Stimulated activated CD8-positive, alpha-beta memory T cell treated with anti-CD3 and anti-CD28 coated beads, Interleukin-15, amount 100 ng/mL, for 4 hours (primary cell): Measurements from ENCODE around the gene PECR.
"Not testable (repeated sequence)": the region's sequence is repeated elsewhere in the genome, so short reads cannot be mapped to it uniquely, and the experiment has no call there.

Source experiments
- DNase-seq, 2 donors: peaks; one replicate each; pipeline ENCODE4 v3.0.0-alpha.2; 2020; ENCODE audit warnings: low read depth in 2 of 2

Gene PECR

DNA sequence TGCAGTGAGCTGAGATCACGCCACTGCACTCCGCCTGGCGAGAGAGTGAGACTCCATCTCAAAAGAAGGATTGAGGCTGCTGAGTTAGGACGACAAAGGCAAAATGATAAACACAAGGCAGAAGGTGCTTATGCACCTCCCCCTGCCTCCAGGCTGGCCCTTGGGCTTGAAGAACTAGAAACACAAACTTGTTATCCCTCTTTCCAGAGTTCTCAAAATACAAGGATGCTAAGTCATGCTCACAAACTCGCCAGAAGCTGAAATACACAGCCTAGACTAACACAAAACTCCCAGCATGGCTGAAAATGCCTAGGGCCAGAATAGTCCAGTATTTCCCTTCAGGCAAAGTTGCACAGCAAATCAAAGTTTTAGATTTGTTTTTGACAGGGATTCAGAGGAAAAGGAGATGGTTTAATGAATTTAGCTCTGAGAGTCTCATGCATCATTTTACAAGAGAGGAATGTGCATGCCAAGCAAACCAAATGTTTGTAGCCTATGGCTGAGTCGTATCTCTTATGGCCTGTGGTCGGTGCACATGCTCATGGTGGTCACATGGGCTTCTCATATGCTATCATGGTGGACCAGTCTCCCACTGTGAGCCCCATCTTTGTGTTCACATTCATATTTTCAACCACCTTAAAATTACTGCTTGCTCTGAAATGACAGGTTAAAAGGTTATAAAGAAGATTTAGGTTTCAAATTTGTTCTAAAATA is 52.0 kb downstream of the PECR start:
- DNase-seq, result no peak

DNA sequence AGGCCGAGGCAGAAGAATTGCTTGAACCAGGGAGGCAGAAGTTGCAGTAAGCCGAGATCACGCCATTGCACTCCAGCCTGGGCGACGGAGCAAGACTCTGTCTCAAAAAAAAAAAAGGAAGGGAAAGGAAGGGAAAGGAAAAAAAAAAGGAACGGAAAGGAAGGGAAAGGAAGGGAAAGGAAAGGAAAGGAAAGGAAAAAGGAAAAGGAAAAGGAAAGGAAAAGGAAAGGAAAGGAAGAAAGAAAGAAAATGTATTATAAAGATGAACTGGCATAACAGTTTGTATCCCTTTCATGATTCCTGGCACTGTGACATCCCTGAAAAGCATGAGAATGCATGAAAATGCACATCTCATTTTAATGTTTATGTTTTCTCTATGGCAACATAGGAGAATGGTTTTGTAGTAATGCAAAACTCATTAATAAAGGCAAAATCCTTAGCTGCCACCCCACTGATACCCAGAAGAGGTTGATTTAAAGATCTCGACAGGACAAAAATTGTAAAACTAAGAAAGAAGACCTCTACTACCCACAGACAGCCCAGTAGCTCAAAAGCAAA is 56.8 kb downstream of the PECR start:
- DNase-seq, result no peak

DNA sequence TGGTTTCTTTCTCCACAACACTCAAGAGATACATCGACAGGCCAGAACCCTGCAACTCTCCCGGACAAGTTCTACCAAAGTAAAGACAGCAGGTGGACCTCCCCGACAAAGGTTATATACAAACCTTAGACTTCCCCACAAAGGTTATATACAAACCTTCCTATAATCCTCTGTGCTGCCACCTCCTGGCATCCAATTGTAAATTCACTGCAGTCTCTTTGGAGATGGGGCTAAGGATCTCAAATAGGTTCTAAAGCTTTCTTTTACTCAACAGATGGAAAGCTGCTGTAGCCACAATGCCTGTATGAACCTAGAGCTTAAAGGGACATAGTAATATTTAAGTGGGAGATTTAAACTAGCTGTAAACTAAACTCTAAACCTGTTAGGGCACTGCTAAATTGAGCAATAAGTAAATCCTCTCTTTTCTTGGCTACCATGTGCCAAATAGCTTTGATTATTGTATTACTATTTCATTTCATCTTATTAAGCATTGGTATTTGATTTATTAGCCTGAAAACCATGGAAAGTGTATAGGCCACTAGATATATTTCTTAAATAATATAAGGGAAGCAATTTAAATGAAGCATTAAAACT is 58.5 kb downstream of the PECR start:
- DNase-seq, result no peak

DNA sequence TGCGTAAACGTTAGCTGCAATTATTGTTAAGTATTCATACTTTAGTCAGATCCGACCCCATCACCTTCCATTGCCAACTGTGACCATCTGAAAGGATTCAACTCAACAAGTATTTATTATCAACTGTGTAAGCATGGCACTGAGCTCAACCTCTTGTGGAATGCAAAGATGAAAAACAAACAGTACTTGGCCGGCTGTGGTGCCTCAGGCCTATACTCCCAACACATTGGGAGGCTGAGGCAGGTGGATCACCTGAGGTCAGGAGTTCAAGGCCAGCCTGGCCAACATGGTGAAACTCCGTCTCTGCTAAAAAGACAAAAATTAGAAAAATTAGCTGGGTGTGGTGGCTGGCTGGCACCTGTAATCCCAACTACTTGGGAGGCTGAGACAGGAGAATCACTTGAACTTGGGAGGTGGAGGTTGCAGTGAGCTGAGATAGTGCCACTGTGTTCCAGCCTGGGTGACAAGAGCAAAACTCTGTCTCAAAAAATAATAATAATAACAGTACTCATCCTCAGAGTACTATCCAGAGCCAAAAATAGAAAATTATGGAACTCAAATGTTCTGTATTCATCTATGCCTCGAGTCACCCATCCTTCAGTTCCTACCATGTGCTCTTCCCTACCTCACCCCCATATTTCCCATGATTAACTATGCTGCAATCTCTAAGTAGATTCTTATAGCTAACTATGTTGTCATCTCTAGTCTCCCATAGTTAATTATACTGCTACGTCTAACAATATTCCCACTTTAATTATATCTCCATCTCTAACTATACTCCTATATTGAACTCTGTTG is 59.6 kb downstream of the PECR start:
- no peak for DNase-seq

DNA sequence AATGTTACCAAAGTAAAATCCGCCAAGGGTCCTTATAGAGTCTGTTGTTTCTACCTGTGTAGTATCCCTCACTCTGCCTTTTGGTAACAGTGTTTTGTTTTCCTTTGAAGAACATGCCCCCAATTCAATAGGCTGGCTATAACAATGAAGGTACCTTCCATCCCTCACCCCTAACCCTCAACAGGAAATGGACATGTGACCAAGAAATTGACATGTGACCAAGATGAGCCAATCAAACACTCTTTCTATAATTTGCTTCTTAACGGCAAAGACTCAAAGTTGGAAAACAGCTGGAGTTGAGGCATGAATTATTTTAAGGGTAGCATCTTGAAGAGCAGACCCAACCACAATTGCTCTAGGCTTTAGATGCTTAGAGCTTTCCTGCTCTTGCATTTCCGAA is 62.9 kb downstream of the PECR start:
- no peak for DNase-seq

DNA sequence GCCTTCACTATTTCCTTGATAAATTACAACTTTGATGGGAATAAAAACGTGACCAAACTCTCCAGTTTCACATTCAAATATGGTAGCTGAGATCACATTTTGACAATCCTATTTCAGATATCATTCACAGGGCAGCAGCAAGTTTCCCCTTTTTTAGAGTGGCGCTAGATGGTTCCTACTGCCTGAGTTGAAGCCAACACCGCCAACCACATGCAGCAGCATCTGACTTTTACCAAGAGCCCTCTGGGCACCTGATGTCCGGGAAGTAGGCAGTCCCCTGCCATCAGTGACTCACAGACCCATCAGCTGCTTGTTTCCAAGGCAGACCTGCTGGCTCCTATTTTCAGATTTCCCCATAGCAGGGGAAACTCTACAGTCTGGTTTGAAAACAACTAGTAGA is 64.2 kb downstream of the PECR start:
- no peak for DNase-seq

DNA sequence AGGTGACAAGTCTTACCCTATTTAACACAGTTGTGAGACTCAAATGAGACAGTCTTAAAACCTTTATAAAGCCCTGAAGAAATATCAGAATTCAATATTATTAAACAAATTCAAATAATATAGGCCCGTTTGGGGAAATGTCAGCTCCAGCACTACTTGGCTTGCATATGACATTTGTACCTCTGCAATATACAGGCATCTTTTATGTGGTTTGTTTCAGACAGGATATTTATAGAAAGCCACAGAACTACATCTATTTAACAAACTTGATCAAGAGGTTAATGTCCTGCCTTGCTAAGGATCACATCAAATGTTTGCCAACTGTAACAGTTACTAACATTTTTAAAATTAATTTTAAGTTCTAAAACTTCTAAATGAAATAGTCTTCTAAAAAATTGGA is 65.0 kb downstream of the PECR start:
- no peak for DNase-seq

DNA sequence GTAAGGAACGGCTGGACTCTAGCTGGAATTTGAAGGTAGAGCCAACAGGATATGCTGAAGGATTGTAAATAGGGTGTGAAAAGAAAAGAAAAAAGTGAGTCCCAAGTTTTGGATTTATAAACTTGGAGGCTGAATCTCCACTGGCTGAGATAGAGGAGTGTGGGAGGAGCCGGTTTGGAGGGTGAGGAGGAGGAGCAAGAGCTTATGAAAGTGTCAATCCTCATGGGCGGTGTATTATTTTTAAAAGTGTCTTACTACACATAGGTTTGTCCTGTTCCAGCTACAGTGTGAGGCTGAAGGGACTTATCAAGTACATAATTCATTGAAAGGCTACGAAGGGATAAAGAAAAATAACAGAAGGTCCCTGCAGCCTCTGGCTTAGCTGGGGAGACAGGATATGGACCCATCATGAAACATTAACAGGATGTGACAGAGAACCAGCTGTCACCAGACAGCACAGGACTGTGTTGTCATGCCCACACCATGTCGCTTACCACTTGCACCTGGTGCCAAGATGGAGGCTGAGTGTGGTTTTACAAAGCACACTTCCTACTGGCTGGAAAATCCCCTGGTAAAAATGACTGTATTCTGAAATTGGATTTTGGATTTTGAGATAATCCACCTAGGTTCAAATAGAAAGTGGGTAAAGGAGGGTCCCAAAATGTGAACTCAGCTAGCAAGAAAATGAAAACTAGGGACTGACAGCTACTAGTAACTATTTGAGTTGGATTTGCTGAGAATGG is 65.7 kb downstream of the PECR start:
- no peak for DNase-seq

DNA sequence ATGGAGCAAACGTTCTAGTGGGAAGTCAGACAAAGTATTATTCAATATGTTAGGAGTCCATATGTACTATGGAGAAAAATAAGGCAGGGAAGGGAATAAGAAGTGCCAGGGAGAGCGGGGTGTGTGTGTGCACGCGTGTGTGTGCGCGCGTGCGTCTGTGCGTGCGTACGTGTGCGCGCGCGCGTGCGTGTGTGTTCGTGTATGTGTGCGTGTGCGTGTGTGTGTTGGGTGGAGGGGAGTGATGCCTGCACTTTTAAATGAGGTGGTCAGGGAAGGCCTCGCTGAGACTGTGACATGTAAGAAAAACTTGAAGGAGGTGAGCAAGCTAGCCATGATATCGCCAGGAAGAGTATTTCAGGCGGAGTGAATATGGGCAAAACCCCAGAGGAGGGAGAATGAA is 66.6 kb downstream of the PECR start:
- no peak for DNase-seq

DNA sequence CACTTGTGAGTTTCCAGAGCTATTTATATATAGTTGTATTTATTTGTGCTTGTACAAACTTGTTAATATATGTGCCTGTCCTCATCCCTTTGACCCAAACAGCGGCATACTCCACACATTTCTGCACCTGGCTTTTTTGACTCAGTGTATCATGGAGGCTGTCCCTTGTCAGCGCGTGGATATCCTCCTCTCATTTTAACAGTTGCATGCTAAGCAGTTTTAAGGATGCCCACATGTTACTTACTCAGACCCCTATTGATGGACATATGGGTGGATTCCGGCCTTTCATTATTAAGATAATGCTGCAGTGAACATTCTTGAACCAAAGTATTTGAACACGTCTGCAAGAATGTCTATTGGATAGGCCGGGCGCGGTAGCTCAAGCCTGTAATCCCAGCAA is 67.6 kb downstream of the PECR start:
- DNase-seq, result no peak

DNA sequence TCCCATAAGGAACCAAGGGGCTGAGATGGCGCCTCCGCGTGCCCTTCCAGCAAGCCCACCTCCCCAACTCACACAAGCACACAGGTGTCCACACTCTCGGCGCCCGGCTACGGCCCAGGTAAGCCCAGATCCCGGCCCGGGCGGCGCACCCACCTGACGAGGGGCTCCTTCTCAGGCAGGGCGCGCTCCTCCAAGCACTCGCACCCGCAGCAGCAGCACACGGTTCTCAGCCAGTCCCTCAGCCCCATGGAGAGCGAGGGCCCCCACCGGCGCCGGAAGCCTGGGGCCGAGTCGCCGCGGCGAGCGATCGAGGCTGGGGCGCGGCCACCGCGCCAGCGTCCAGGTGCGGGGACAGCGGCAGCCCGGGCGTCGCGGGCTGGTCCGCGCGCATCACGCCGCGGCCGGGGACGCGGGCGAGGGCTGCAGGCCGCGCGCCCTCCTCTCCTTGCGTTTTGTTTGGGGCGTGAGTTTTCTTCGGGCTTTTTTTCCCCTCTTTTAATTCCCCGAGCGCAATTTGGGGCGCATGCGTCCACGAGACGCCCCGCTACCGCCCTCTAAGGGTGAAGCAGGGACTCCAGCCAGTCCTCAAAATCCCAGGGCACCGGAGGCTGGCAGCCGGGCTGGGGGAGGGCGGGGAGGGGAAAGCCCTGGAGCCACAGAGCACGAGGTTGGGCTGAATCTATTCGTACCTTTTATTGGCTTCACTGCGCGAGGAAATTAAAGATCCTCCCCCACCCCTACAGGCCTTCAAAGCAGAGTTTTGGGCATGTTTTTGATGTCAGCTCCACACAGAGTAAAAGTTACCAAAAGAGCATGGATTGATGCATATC is 68.3 kb downstream of the PECR start, which contains the start of gene MREG:
Gene MREG (minus strand): TSS at position 472 of the 830 bp plus-strand sequence. CDS start 224 bp downstream, at position 248.
- peak; percentile 64 to 75 for DNase-seq

DNA sequence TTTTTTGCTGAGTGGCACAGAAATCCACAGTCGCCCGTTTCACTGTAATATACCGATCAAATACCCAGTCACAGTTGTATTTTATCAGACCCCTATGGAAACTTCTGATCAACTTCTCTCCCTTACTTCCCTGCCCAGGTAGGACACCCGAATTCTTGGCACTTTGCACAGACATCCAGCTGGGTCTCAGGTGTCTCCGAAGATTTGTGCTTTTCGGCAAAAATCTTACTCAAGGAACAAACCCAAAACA is 68.9 kb downstream of the PECR start:
- DNase-seq, result no peak

DNA sequence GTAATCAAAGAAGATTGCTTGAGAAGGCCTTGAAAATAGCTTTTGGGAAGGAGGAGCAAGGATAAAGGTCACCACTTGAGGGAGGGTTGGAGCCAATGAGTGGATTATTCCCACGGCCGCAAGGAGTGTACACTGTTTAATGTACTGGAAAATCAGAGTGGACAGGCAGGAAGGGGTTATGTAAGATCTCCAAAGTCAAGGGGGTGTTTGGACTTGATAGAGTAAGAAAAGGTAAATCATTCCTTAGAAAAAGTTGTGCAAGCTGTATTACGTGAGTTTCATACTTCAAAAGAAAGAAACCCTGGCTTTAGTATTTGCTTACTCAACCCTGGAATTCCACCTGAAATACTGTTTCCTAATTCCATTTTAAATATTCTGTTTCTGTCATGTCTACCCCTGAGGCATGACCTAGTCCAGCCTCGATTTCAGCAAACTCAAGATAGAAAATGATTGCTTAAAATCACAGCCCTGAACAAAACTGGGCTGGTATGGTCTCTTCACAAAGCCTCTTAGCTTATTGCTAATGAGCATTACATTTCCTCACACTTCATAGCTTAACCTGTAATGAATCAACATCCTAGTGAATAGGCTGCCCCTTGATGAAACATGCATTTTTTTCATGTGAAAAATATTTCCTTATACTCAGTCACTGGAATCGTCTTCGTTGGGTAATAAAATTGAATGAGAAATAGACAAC is 69.3 kb downstream of the PECR start:
- DNase-seq, result no peak

DNA sequence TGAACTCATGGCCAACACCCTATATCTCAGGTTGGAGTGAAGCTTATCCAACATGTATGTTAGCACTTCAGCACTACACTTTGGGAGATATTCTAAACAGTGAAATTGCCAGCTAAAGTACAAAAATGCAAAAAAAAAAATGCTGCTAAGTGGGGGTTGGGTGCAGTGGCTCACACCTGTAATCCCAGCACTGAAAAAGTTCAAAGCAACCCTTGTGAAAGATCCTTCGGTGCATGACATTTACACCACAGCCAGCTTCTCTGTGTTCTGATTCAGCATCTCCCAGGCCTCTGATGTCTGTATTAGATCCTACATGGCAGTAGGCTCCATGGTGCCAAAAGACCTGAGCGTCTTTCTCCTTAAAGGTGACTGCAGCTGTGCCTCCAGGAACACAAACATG is 72.4 kb downstream of the PECR start:
- not testable (repeated sequence) for DNase-seq

DNA sequence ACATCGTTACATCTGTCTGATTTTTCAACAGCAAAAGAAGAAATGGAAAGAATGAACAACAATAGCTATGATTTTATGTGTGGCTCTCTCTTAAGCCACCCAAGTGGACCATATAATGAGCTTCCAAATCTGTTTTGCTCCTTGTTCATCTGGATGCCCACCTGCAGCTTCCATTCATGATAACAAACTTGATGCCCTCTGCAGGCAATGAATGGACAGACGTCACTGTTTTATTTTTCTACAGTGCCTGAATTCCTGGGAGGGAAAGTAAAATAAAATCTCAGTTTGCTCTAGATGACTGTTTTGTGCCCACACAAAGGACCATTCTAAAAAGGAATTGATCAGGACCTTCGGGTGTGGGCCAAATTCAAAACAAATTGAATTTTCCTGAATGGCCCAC is 73.2 kb downstream of the PECR start:
- no peak for DNase-seq

DNA sequence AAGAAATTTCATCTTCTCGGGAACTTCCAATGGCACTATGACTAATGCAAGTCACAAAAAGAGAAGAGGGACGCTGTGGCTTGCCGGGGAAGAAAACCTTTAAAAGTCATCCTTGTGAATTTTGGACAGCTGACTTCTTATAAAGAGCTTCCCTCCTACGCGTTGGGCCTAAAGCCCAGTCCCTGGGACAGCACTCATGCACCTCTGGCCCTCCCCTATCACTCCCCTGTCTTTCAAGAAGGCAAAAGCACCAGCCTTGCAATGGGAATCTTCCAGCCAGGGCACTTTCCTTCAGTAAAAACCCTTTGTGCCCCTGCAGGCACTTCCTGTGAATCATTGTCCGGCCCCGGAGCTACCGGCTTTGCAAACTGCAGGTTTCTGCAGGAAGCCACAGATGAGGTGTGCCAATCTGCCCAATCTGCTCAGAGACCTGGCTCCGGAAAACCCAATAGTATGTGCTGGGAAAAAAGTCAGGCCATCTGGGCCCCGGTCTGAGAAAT is 75.4 kb downstream of the PECR start:
- no peak for DNase-seq

DNA sequence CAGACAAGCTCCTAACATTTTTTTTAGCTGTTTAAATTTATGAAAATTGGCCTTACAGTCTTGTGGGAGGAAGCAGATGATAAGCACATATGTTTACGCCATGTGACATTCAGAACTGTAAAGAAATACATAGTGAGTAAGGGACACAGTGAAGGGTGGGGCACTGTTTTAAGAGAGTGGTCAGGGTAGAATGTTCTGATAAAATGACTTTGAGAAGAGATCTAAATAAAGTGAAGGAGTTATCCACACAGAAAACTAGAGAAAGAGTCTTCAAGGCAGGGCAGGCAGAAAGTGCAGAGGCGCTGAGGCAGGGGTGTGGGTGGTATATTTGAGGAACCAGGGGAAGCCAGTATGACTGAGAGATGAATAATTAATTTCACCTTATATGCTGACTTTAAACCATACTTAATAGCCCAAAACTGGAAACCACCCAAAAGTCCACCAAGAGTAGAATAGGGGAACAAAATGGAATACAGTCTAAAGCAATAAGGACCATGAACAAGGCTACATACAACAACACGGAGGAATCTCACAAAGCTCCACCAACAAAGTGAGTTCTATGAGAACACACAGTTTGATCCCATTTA is 76.8 kb downstream of the PECR start:
- no peak for DNase-seq

DNA sequence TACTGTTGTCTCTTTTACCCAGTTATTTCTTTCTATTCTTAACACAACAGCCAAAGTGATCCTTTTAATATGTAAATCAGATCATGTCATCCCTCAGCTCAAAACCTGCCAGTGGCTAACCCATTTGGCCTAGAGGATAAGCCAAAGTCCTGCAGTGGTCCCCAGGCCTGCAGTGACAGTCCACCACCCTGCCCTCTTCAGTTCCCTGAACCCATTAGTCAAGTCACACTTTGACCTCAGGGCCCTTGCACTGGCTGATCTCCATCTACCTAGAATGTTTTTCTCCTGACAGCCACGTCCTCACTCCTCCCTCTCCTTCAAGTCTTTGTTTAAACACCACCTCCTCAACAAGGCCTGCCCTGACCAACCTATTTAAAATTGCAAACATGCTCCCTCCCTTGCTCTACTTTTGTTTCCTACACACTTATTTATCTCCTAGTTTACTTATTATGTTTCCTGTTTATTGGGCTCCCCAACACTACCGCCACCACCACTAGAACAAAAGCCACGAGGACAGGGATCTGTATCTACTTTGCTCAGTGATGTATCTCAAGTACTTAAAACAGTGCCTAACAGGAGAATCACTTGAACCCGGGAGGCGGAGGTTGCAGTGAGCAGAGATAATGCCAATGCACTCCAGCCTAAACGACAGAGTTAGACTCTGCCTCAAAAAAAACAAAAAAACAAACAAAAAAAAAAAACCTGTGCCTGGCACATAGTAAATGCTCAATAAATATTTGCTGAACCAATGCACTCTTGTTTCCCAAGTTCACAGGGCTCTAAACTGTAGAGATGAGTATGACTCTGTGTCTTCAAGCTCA is 77.5 kb downstream of the PECR start:
- no peak for DNase-seq

DNA sequence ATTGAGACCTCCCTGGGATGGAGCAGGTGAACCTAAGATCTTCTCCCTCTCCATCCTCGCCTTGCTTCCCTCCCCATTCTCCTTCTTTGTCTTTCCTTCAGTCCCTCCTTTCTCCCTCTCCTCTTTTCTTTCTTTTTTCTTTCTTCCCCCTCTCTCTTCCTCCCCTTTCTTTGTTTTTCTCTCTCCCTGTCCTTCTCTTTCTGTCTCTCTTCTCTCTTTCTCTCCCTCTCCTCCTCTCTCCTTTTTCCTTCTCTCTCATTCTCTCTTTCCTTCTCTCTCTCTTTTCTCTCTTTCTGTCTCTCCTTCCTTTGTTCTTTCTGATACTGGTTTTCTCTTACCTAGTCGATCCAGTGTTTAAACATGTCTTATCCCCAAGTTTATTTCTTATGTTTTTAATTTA is 78.9 kb downstream of the PECR start:
- no peak for DNase-seq
